ENCODE measurements around the gene FAM110C.

Gene FAM110C

DNA sequence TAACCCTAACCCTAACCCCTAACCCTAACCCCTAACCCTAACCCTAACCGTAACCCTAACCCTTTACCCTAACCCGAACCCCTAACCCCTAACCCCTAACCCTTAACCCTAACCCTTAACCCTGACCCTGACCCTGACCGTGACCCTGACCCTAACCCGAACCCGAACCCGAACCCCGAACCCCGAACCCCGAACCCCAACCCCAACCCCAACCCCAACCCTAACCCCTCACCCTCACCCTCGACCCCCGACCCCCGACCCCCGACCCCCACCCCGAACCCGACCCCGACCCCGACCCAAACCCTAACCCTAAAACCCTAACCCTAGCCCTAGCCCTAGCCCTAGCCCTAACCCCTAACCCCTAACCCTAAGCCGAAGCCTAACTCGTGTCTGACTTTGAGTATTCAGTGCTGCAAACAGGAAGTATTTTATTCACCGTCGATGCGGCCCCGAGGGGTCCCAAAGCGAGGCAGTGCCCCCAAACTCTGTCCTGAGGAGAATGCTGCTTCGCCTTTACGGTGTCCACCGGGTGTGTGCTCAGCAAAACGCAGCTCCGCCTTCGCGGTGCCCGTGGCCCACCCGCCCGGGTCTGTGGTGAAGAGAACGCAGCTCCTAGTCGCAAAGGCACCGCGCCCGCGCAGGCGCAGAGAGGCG is 36.0 kb downstream of the FAM110C start:
- Mint-ChIP-seq H3K9me3 (no peaks in the 10 kb centered on the region), H3K27me3 (peaks cover 7% of the 10 kb centered on the region), H3K4me1 (no peaks in the 10 kb centered on the region), H3K36me3 (no peaks in the 10 kb centered on the region), H3K4me3 (no peak overlapping the region), H3K27ac (no peak overlapping the region)
- DNase-seq, result no peak
- CTCF ChIA-PET, result interaction anchor here (1.9 kb wide), 1 partner anchor 12 kb away, joined by 7 read pairs; no protein-coding TSS in a partner anchor

Measured in activated naive CD4-positive, alpha-beta T cell treated with anti-CD3 and anti-CD28 coated beads, Interleukin-2, amount 10 ng/mL, durations not matched to agents 7 days and 5 days (primary cell).